Right atrium auricular region (tissue), 2 donors: Measurements from ENCODE around the gene KIAA1217. TPM values are rescaled to one million over a fixed set of nuclear protein-coding genes. Genes with fewer than 3 reads are reported as not detected.

ENCODE experiments used
- DNase-seq: peaks from one replicate; pipeline ENCODE4 v3.0.0-alpha.2; 2019; ENCODE audit warnings: low spot score
- H3K27ac ChIP-seq, 2 donors: fragments of 200-600 bp; sonication (generic); 1 replicate in 1 of 2; 2 replicates in 1 of 2; pipeline ENCODE4 v1.5.1; 2016 to 2019
- H3K27me3 ChIP-seq, 2 donors: fragments of 200-600 bp; sonication (generic); one replicate each; pipeline versions ENCODE4 v1.5.1 to v1.6.0; 2017 to 2019
- H3K36me3 ChIP-seq: fragments of 200-600 bp; sonication (generic); one replicate; pipeline ENCODE4 v1.5.1; 2016
- H3K4me1 ChIP-seq, 2 donors: fragments of 200-600 bp; sonication (generic); one replicate each; pipeline versions ENCODE4 v1.5.1 to v1.6.0; 2017 to 2019
- H3K4me3 ChIP-seq, 2 donors: fragments of 200-600 bp; sonication (generic); 1 replicate in 1 of 2; 2 replicates in 1 of 2; pipeline ENCODE4 v1.5.1; 2017 to 2019; ENCODE audit warnings: mild to moderate bottlenecking in 1 of 2, moderate library complexity in 1 of 2
- H3K9me3 ChIP-seq, 2 donors: fragments of 200-600 bp; sonication (generic); one replicate each; pipeline ENCODE4 v1.5.1; 2019
- CTCF ChIP-seq, 2 donors: fragments of 200-600 bp; sonication (generic); IDR thresholded peaks; one replicate each; pipeline ENCODE4 v1.5.1; 2019; ENCODE audit warnings: antibody characterized with exemption in 2 of 2
- total RNA-seq, 2 donors: library from RNA; depleted of rRNA; stranded (reverse); fragments of >200 nt; gene quantifications; one replicate each; pipeline ENCODE4 v1.1.0, GENCODE V29; 2016

The KIAA1217 gene
- total RNA-seq, 2 donors from 2014 or later = 24.0 to 33.3 TPM

DNA sequence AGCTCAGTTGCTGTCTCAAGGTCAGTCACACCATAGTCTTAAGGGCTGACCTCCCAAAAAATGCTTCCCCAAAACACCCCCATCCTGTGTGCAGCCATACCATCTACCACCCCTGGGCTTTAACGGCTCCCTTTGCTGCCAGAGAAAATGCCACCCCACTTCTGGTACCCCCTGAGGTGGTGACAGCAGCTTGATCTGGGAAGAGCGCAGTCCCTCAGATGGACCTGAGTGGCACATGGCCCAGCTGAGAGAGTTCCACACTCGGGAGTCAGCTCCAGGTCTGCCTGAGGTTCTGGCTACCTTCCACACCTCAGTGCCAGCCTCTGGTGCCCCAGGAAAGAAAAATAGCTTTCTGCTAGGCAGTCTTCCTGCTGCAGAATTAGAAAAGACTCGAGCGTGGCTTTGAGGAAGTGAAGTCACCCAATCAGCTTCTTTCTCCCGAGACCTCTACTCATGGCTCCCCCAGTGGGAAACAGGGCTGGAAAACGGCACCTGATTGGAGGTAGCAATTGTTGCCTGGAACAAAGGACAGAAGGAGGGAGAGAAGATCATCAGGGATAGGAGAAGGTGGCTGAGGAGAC is 363.0 kb downstream of the KIAA1217 start:
- H3K27me3 ChIP-seq = no peaks in the 10 kb centered on the region
- DNase-seq = no peak
- H3K36me3 ChIP-seq = no peaks in the 10 kb centered on the region
- no peak overlapping the region for H3K4me3 ChIP-seq
- TF ChIP-seq CTCF (IDR thresholded peaks at IDR 0.05) = no peak
- H3K9me3 ChIP-seq = no peaks in the 10 kb centered on the region
- no peak overlapping the region for H3K27ac ChIP-seq
- no peaks in the 10 kb centered on the region for H3K4me1 ChIP-seq

DNA sequence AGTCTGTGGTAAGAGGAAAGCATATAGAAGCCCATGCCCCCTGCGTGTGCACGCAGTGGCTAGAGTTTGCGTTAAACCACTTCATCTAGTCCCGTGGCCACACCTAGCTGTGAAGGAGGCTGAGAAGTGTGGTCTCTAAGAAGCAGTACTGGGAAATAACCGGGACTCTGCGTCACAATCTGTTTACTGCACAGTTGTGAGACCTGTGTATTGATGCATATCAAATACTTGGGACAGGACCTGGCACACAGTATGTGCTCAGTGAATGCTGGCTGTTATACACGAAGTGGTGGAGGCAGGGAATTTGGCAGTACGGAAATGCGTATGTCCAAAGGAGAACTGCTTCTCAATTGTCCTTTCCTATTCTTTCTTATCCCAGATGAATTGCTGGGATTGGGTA is 365.2 kb downstream of the KIAA1217 start:
- H3K27ac ChIP-seq = no peak overlapping the region
- no peaks in the 10 kb centered on the region for H3K36me3 ChIP-seq
- H3K27me3 ChIP-seq = no peaks in the 10 kb centered on the region
- no peak for TF ChIP-seq CTCF (IDR thresholded peaks at IDR 0.05)
- H3K4me3 ChIP-seq = no peak overlapping the region
- no peak for DNase-seq
- H3K4me1 ChIP-seq = no peaks in the 10 kb centered on the region
- no peaks in the 10 kb centered on the region for H3K9me3 ChIP-seq

DNA sequence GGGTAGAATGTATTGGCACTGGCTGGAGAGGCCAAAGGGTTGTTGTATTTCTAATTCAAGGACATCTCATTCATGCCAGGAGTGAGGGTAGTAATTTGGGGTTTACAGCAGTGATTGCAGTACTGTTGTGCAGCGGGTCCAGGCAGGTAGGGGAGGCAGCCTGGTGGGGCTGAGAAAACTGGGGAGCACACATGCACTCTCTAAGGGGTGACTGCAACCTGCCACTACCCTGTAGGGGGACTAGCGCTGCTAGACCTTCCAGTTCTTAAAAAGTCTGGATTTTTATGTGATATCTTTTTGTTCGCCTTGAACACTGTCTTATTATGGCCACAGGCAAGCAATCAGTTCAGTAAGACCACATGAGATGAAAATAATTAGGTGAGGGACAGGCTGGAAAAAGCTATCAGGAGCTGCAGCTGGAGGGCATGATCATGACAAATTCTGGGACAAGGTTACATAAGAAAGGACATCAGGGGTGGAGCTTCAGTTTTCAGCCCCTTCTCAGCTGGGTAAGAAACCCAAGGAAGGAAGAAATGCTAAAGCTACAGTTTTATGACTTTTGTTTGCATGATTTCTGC is 365.7 kb downstream of the KIAA1217 start:
- no peak for DNase-seq
- Histone ChIP-seq H3K27ac (no peak overlapping the region), H3K4me1 (no peaks in the 10 kb centered on the region), H3K27me3 (no peaks in the 10 kb centered on the region), H3K9me3 (no peaks in the 10 kb centered on the region), H3K36me3 (no peaks in the 10 kb centered on the region), H3K4me3 (no peak overlapping the region)
- no peak for TF ChIP-seq CTCF (IDR thresholded peaks at IDR 0.05)

GRCh38 chr10:24575481-24576002 is 366.6 kb downstream of the KIAA1217 start:
- no peak overlapping the region for H3K27ac ChIP-seq
- DNase-seq = no peak
- H3K36me3 ChIP-seq = no peaks in the 10 kb centered on the region
- TF ChIP-seq CTCF (IDR thresholded peaks at IDR 0.05) = no peak
- no peaks in the 10 kb centered on the region for H3K4me1 ChIP-seq
- no peak overlapping the region for H3K4me3 ChIP-seq
- H3K27me3 ChIP-seq = no peaks in the 10 kb centered on the region
- no peaks in the 10 kb centered on the region for H3K9me3 ChIP-seq

GRCh38 chr10:24579448-24579847 is 370.5 kb downstream of the KIAA1217 start:
- no peaks in the 10 kb centered on the region for H3K9me3 ChIP-seq
- H3K27ac ChIP-seq = no peak overlapping the region
- H3K4me3 ChIP-seq = no peak overlapping the region
- no peaks in the 10 kb centered on the region for H3K4me1 ChIP-seq
- no peak for DNase-seq
- H3K27me3 ChIP-seq = no peaks in the 10 kb centered on the region
- no peak for TF ChIP-seq CTCF (IDR thresholded peaks at IDR 0.05)
- peaks cover 6% of the 10 kb centered on the region for H3K36me3 ChIP-seq

- H3K27me3 ChIP-seq = no peaks in the 10 kb centered on the region
- H3K27ac ChIP-seq = no peak overlapping the region
- peaks cover 11% of the 10 kb centered on the region for H3K36me3 ChIP-seq
- no peak overlapping the region for H3K4me3 ChIP-seq
- no peaks in the 10 kb centered on the region for H3K4me1 ChIP-seq
- no peak for TF ChIP-seq CTCF (IDR thresholded peaks at IDR 0.05)
- DNase-seq = no peak
- H3K9me3 ChIP-seq = no peaks in the 10 kb centered on the region
These were observed 371.0 kb downstream of the KIAA1217 start for GRCh38 chr10:24579906-24580305.
